Measurements from ENCODE around the gene KIFAP3. TPM values are rescaled to one million over a fixed set of nuclear protein-coding genes. Genes with fewer than 3 reads are reported as not detected.
"Not testable (repeated sequence)": the region's sequence is repeated elsewhere in the genome, so short reads cannot be mapped to it uniquely, and the experiment has no call there.

The KIFAP3 gene
- polyA plus RNA-seq, 1 donor, result 39.9 TPM

GRCh38 chr1:170063109-170063826 is 11.2 kb downstream of the KIFAP3 start:
- no peak for DNase-seq

GRCh38 chr1:170061676-170062075 is 12.8 kb downstream of the KIFAP3 start:
- DNase-seq, result not testable (repeated sequence)

- DNase-seq, result not testable (repeated sequence)
These were observed 14.4 kb downstream of the KIFAP3 start for GRCh38 chr1:170060015-170060520.

DNA sequence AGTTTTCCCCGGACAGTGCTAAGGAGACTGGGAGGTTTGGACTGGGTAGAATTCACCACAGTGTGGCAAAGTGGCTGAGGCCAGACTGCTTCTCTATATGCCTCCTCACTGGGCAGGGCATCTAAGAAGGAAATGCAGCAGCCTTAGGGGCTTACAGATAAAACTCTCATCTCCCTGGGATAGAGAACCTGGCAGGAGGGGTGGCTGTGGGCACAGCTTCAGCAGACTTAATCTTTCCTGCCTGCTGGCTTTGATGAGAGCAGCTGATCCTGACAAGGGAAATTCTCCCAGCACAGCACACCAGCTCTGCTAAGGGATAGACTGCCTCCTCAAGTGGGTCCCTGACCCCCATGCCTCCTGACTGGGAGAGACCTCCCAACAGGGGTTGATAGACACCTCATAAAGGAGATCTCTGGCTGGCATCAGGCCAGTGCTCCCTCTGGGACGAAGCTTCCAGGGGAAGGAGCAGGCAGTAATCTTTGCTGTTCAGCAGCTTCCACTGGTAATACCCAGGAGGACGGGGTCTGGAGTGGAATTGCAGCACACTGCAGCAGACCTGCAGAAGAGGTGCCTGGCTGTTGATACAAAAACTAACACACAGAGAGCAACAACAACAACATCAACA is 25.2 kb downstream of the KIFAP3 start:
- no peak for DNase-seq

GRCh38 chr1:170048515-170048914 is 26.0 kb downstream of the KIFAP3 start:
- no peak for DNase-seq

GRCh38 chr1:170044187-170044586 is 30.3 kb downstream of the KIFAP3 start:
- no peak for DNase-seq

DNA sequence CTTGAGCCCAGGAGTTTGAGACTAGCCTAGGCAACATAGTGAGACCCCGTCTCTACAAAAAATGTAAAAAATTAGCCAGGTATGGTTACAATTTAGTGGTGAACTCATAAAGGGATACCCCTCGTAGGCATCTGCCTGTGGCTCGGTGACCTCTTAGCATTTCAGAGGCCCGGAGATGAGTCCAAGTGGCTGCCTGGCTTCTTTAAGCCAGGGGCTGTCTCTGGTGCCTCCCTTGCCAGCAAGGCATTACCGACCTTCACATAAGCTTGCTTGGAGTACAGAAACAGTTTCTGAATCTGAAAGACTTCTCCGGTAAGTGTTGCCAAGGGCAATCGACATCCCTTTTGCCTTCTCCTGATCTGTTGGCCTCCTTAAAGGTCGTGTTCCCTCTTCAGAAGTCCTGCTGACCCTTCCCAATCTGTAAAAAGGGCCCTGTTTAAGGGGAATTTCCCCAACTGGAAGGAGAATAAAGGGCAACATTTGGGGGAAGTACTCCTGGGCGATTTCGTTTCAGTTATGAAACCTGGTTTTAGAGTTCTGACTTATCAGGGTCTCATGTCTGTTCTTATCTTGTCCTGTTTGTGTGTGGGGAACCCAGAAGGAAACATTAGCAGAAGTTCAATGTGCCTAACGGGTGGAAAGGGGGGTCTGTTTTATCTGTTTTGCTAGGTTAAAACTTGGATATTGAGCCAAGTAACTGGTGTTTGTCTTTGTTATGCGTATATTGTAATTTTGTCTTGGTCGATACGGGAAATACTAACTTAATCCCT is 32.9 kb downstream of the KIFAP3 start:
- DNase-seq, result no peak

- DNase-seq, result no peak
These were observed 41.8 kb downstream of the KIFAP3 start for GRCh38 chr1:170032531-170033280.

GRCh38 chr1:170030212-170030611 is 44.3 kb downstream of the KIFAP3 start:
- no peak for DNase-seq

GRCh38 chr1:170027760-170028159 is 46.7 kb downstream of the KIFAP3 start:
- DNase-seq, result no peak

DNA sequence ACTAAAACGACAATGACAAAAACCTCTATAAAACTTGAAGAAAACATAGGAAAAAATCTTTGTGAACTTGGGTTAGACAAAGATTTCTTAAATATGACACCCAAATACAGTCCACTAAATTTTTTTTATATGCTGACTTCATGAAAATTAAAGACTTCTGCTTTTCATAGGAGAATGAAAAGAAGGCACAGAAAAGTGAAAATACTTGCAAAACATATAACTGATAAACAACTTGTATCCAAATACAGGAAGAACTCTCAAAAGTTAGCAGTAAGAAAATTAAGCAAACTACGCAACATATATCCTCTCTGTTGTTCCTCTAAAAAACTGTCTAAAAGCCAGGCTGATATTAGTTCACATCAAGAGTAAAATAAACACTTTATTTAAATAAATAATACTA is 53.6 kb downstream of the KIFAP3 start:
- DNase-seq, result no peak

DNA sequence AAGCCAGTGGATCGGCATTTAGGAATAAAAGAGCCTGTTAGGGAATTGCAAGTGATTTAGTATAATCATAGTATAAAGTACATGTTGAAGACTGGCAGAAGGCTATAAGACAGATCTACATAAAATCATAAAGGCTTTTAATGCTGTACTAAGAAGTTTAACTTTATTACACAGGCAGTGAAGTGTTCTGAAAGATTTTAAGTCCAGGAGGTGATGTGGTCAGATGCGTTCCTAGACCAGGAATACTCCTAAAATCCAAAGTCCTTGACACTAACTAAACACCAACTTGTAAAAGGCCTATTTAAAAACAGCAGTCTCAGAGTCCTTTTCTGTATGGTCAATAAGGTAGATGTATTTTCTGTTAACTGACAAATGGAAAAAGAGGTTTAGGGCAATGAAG is 57.0 kb downstream of the KIFAP3 start:
- DNase-seq, result no peak

DNA sequence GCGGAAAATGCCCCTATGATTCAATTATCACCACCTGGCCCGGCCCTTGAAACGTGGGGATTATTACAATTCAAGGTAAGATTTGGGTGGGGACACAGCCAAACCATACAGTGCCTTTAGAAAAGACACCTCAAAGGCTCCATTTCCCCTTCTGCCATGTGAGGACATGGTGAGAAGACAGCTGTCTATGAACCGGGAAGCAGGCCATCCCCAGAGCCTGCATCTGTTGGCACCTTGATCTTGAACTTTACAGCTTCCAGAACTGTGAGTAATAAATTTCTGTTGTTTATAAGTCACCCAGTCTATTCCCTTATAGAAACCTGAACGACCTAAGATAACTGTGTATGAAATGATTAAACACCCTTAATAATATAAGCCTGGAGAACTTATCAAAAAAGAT is 61.6 kb downstream of the KIFAP3 start:
- no peak for DNase-seq

DNA sequence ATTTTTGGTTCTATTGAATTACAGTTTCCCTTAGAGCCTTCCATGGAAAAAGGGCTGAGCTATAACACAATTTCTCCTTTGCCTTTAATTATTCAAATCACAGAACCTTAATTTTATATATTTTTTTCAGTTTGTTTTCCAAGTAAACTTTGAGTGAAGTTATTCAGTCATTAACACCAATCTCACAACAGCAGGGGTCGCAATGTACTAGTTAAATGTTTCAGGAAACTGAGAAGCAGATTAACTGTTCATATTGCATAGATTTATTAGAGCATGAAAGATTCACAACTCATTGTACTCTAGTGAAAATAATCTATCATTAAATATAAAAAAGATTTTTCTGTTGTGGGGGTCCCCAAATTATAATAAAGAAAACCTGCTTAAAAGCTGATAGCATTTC is 64.1 kb downstream of the KIFAP3 start:
- peak; percentile 62 for DNase-seq

- peak; percentile 32 for DNase-seq
These were observed 64.9 kb downstream of the KIFAP3 start for GRCh38 chr1:170009551-170009950.

- DNase-seq, result not testable (repeated sequence)
These were observed 65.8 kb downstream of the KIFAP3 start for GRCh38 chr1:170008745-170009144.

GRCh38 chr1:170003270-170003835 is 71.1 kb downstream of the KIFAP3 start:
- DNase-seq, result not testable (repeated sequence)

DNA sequence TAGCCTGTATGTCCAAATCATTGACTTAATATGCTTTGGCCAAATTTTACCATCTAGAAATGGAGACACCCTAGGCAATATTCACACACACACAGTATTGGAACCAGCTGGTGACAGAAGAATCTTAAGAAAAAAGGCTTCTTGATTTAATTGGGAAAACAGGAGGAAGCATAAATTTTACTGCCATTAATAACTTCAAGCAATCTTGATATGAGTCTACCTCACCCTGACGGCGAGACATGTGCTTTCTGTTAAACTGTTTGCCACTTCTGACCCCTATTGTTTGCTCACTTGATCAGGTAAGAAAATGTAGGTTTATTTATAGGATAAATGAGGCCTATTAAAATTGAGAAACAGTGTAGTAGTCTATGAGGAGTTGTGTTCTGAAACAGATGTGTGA is 73.2 kb downstream of the KIFAP3 start:
- DNase-seq, result no peak

DNA sequence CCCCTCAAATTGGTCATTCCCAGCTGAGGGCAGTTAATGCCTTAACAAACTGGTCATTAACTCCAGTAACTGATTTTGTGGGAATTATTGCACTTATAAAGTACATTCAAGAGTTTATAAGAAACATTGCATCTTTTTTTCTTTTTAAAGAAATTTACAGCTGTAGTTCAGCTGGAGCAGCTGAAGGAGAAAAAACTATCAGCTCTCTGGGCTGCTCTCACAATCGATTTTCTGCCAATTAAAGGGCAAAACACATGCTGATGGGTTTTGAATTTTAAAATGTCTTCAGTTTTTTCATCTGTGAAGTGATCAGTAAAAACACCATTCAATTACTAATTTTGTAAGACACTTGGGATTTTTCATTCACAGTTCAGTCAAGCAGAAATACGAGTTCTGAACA is 74.7 kb downstream of the KIFAP3 start:
- DNase-seq, result peak; percentile 13

- peak; percentile 57 for DNase-seq
These were observed 75.2 kb downstream of the KIFAP3 start for GRCh38 chr1:169999331-169999741.

DNA sequence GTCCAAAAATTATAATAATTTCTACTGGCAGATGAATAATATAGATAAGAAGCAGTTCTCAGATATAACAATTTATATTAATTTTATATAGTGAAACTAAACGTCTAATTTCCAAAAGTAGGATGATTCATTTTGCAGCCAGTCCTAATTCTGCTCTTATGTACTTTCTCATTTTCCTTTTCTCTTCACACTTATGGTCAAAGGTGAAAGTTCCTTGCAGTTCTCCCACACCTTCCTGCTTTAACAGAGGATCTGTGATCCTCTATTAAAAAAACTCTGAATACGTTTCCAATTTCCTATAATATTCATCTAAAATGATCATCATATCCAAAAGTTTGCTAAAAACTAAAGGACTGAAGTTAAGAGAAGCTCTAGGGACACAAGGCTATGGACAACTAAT is 78.5 kb downstream of the KIFAP3 start:
- no peak for DNase-seq

GRCh38 chr1:169989246-169989645 is 85.2 kb downstream of the KIFAP3 start:
- no peak for DNase-seq
